Measurements from ENCODE around the gene CDK18.

CDK18 gene

GRCh38 chr1:205575294-205575885 lies 70.9 kb downstream of the CDK18 start:
- no peak for DNase-seq

- DNase-seq, result no peak
Measured at GRCh38 chr1:205576011-205576410, 71.5 kb downstream of the CDK18 start.

- DNase-seq, result no peak
Measured at GRCh38 chr1:205576805-205577761, 72.6 kb downstream of the CDK18 start.

- no peak for DNase-seq
Measured at GRCh38 chr1:205577874-205578658, 73.6 kb downstream of the CDK18 start.

DNA sequence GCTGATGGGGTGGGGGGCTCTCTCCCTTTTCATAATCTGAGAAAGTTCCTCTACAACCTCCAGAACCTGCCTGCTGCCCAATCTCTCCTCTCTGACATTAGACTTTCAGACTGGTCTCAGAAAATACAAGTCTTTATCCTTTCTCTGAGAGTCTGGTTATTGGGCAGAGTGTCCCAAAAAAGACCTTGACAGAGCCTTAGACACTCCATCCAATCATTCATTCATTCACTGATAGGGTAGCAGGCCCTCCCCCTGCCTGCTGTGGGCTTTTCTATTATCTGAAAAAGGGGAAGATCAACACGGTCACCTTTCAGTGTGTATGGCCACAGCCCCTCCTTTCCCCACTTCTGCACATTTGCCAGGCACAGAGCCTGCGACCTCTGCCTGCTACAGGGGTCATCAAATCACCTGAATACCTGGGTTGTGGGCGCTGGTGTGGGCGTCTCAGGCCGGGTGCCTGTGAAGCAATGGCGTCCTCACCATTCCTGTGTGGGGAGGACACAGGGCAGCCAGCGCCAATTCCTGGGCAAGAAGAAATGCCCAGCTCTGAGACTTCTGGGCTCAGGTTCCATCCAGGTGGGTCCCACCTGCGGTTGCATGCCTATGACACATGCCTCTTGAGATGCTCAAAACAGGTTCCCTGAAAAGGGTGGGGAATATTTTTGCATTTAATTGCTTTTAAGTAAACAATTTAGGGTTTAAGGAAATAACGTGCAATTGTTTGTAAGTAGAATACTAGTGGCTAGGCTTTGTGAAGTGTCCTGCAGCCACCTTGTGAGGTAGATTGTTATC lies 74.5 kb downstream of the CDK18 start:
- DNase-seq, result no peak

- DNase-seq, result no peak
Measured at GRCh38 chr1:205579711-205580110, 75.2 kb downstream of the CDK18 start.

GRCh38 chr1:205580140-205580922 lies 75.9 kb downstream of the CDK18 start:
- no peak for DNase-seq

DNA sequence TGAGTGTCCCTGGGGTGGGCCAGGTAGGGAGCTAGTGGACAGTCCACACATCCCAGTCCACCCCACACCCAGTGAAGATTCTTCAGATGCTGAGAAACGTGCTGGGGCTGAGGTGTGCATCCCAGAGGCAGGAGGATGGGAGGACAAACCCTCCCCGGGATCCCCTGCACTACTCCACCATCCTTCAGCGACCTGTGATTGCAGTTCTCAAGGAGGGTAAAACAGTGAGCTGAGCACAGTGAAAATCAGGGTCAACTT lies 76.4 kb downstream of the CDK18 start:
- no peak for DNase-seq

GRCh38 chr1:205581321-205581980 lies 77.0 kb downstream of the CDK18 start:
- no peak for DNase-seq

DNA sequence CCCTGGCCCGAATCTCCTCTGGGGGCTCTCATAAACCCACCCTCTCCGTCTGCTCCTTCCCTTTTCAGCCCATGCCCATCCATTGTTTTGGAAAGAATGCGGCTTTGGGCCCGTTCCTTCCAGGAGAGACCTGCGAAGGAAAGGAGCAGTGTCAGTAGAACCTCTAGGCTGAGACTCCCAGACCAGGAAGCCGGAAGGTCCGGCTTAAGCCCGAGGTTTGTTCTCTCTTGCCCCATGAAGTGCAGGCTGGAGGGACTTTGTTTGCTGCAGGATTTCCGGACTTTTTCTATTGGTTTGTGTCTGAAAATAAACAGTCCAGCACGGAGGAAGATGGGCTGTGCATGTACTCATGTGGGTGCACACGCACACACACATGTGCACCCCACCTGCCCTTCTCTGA lies 77.6 kb downstream of the CDK18 start:
- DNase-seq, result no peak

Data from NCI-H1105 (cell line).